ENCODE data around the gene CTPS2. TPM values are rescaled to one million over a fixed set of nuclear protein-coding genes. Genes with fewer than 3 reads are reported as not detected.

Gene CTPS2
- total and polyA plus RNA-seq, 2 donors from 2014 or later, result 5.9 to 13.7 TPM

DNA sequence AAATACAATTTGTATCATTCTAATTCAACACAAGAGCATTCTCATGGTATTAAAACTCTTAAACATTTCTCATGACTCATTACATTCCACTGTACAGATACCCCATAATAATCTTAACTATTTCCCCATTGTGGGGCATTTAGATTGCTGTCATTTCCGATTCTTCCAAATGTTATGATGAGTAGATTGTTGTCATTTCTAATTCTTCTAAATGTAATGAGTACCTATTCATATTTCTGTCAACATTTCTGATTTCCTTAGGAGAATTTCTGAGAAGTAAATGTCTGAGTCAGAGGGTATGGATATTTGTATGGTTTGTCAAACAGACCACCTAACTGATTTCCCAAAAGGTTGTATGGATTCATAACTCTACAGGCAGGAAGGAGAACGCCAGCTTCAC lies 54.2 kb downstream of the CTPS2 start:
- Histone ChIP-seq H3K9ac (ENCODE audit: low read length in 3 of 3) (no peak overlapping the region), H3K4me1 (ENCODE audit: control insufficient read depth in 2 of 3, insufficient read depth in 2 of 3, low read depth in 1 of 3, low read length in 3 of 3) (no peaks in the 10 kb centered on the region), H3K36me3 (ENCODE audit: control insufficient read depth in 2 of 3, insufficient read depth in 3 of 3, low read length in 3 of 3) (no peaks in the 10 kb centered on the region), H3K27me3 (ENCODE audit: control insufficient read depth, insufficient read depth, low read length) (peaks cover 5% of the 10 kb centered on the region), H3K9me3 (ENCODE audit: control insufficient read depth in 2 of 3, insufficient read depth in 1 of 3, low read length in 3 of 3) (no peaks in the 10 kb centered on the region), H3K27ac (ENCODE audit: low read depth in 2 of 2, low read length in 2 of 2) (no peak overlapping the region), H3K4me3 (ENCODE audit: low read length in 3 of 3) (no peak overlapping the region)
- TF ChIP-seq, protein P1, sequence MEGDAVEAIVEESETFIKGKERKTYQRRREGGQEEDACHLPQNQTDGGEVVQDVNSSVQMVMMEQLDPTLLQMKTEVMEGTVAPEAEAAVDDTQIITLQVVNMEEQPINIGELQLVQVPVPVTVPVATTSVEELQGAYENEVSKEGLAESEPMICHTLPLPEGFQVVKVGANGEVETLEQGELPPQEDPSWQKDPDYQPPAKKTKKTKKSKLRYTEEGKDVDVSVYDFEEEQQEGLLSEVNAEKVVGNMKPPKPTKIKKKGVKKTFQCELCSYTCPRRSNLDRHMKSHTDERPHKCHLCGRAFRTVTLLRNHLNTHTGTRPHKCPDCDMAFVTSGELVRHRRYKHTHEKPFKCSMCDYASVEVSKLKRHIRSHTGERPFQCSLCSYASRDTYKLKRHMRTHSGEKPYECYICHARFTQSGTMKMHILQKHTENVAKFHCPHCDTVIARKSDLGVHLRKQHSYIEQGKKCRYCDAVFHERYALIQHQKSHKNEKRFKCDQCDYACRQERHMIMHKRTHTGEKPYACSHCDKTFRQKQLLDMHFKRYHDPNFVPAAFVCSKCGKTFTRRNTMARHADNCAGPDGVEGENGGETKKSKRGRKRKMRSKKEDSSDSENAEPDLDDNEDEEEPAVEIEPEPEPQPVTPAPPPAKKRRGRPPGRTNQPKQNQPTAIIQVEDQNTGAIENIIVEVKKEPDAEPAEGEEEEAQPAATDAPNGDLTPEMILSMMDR (IDR thresholded peaks at IDR 0.05; ENCODE audit: borderline replicate concordance, extremely low read depth, insufficient read depth), result no peak
- intact Hi-C loops (cut with DNase I), result no loop called here
- DNase-seq (no peak), FAIRE-seq (no peak)

DNA sequence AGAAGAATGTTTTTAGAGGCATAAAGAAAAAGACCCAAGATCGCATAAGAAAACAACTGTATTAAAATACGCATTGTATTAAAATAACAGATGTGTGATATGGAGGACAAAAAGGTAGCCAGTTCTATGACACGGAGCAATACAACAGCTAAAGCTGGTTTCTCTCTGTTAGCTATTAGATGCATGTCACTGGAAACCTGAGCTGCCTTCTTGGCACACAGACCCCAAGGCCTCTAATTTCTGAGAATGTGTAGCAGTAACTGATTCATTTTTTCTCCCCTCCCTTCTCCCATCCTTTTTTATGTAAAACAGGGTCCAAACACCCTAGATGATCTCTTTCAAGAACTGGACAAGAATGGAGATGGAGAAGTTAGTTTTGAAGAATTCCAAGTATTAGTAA lies 58.4 kb downstream of the CTPS2 start:
- H3K4me1 ChIP-seq (ENCODE audit: control insufficient read depth in 2 of 3, insufficient read depth in 2 of 3, low read depth in 1 of 3, low read length in 3 of 3), result no peaks in the 10 kb centered on the region
- H3K27ac ChIP-seq (ENCODE audit: low read depth in 2 of 2, low read length in 2 of 2), result no peak overlapping the region
- FAIRE-seq (no peak), DNase-seq (no peak)
- no peaks in the 10 kb centered on the region for H3K9me3 ChIP-seq (ENCODE audit: control insufficient read depth in 2 of 3, insufficient read depth in 1 of 3, low read length in 3 of 3)
- H3K27me3 ChIP-seq (ENCODE audit: control insufficient read depth, insufficient read depth, low read length), result peaks cover 4% of the 10 kb centered on the region
- H3K36me3 ChIP-seq (ENCODE audit: control insufficient read depth in 2 of 3, insufficient read depth in 3 of 3, low read length in 3 of 3), result no peaks in the 10 kb centered on the region
- TF ChIP-seq, protein P1 (IDR thresholded peaks at IDR 0.05; ENCODE audit: borderline replicate concordance, extremely low read depth, insufficient read depth), result no peak
- H3K9ac ChIP-seq (ENCODE audit: low read length in 3 of 3), result no peak overlapping the region
- H3K4me3 ChIP-seq (ENCODE audit: low read length in 3 of 3), result no peak overlapping the region
- intact Hi-C loops (cut with DNase I), result no loop called here

DNA sequence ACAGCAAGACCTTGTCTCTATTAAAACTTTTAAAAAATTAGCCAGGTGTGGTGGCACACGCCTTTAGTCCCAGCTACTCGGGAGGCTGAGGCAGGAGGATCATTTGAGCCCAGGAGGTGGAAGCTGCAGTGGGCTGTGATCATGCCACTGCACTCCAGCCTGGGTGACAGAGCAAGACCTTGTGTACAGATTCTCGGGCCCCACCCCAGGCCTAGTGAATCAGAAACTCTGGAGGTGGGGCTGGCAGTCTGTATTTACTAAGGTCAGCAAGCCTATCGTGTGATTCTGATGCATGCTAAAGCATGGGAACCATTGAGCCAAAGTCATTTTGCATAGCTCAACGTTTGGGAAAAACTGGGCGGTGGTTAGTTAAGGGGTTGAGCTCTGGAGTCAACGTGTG lies 59.0 kb downstream of the CTPS2 start:
- no peaks in the 10 kb centered on the region for H3K9me3 ChIP-seq (ENCODE audit: control insufficient read depth in 2 of 3, insufficient read depth in 1 of 3, low read length in 3 of 3)
- DNase-seq, result no peak
- H3K4me3 ChIP-seq (ENCODE audit: low read length in 3 of 3), result no peak overlapping the region
- no peaks in the 10 kb centered on the region for H3K4me1 ChIP-seq (ENCODE audit: control insufficient read depth in 2 of 3, insufficient read depth in 2 of 3, low read depth in 1 of 3, low read length in 3 of 3)
- intact Hi-C loops (cut with DNase I), result no loop called here
- no peak overlapping the region for H3K9ac ChIP-seq (ENCODE audit: low read length in 3 of 3)
- H3K27me3 ChIP-seq (ENCODE audit: control insufficient read depth, insufficient read depth, low read length), result peaks cover 3% of the 10 kb centered on the region
- FAIRE-seq, result no peak
- TF ChIP-seq, protein P1 (IDR thresholded peaks at IDR 0.05; ENCODE audit: borderline replicate concordance, extremely low read depth, insufficient read depth), result no peak
- H3K27ac ChIP-seq (ENCODE audit: low read depth in 2 of 2, low read length in 2 of 2), result no peak overlapping the region
- H3K36me3 ChIP-seq (ENCODE audit: control insufficient read depth in 2 of 3, insufficient read depth in 3 of 3, low read length in 3 of 3), result no peaks in the 10 kb centered on the region

- Histone ChIP-seq H3K9me3 (ENCODE audit: control insufficient read depth in 2 of 3, insufficient read depth in 1 of 3, low read length in 3 of 3) (no peaks in the 10 kb centered on the region), H3K4me3 (ENCODE audit: low read length in 3 of 3) (no peak overlapping the region), H3K9ac (ENCODE audit: low read length in 3 of 3) (no peak overlapping the region), H3K36me3 (ENCODE audit: control insufficient read depth in 2 of 3, insufficient read depth in 3 of 3, low read length in 3 of 3) (no peaks in the 10 kb centered on the region), H3K27ac (ENCODE audit: low read depth in 2 of 2, low read length in 2 of 2) (no peak overlapping the region), H3K4me1 (ENCODE audit: control insufficient read depth in 2 of 3, insufficient read depth in 2 of 3, low read depth in 1 of 3, low read length in 3 of 3) (no peaks in the 10 kb centered on the region), H3K27me3 (ENCODE audit: control insufficient read depth, insufficient read depth, low read length) (peaks cover 3% of the 10 kb centered on the region)
- FAIRE-seq, result no peak
- intact Hi-C loops (cut with DNase I), result no loop called here
- TF ChIP-seq, protein P1 (IDR thresholded peaks at IDR 0.05; ENCODE audit: borderline replicate concordance, extremely low read depth, insufficient read depth), result no peak
- no peak for DNase-seq
These were observed 61.0 kb downstream of the CTPS2 start for GRCh38 chrX:16651391-16652024.

Measured in kidney (tissue), 14 donors.